Measurements from ENCODE around the gene MCIDAS.

MCIDAS gene

GRCh38 chr5:55226934-55227663, at the start of gene MCIDAS:
MCIDAS (minus strand) TSS chr5:55227315; CDS start chr5:55227138, 177 bp downstream.
- DNase-seq (ENCODE audit: low spot score) (peak; percentile 80), ATAC-seq (ENCODE audit: low read depth) (peak; percentile 68)
- no peaks in the 10 kb centered on the region for H3K9me3 ChIP-seq (ENCODE audit: severe bottlenecking)
- no peaks in the 10 kb centered on the region for H3K4me1 ChIP-seq (ENCODE audit: insufficient read depth, poor library complexity, severe bottlenecking)
- peak within 1 kb of the TSS; percentile 53 for H3K4me3 ChIP-seq (ENCODE audit: severe bottlenecking)
- no peaks in the 10 kb centered on the region for H3K36me3 ChIP-seq (ENCODE audit: low read depth)
- TF ChIP-seq, protein P1, sequence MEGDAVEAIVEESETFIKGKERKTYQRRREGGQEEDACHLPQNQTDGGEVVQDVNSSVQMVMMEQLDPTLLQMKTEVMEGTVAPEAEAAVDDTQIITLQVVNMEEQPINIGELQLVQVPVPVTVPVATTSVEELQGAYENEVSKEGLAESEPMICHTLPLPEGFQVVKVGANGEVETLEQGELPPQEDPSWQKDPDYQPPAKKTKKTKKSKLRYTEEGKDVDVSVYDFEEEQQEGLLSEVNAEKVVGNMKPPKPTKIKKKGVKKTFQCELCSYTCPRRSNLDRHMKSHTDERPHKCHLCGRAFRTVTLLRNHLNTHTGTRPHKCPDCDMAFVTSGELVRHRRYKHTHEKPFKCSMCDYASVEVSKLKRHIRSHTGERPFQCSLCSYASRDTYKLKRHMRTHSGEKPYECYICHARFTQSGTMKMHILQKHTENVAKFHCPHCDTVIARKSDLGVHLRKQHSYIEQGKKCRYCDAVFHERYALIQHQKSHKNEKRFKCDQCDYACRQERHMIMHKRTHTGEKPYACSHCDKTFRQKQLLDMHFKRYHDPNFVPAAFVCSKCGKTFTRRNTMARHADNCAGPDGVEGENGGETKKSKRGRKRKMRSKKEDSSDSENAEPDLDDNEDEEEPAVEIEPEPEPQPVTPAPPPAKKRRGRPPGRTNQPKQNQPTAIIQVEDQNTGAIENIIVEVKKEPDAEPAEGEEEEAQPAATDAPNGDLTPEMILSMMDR (IDR thresholded peaks at IDR 0.05; ENCODE audit: poor library complexity, severe bottlenecking), result peak; percentile 49
- no peaks in the 10 kb centered on the region for H3K27me3 ChIP-seq (ENCODE audit: insufficient read depth, poor library complexity, severe bottlenecking)
- H3K27ac ChIP-seq (ENCODE audit: poor library complexity, severe bottlenecking), result peak within 1 kb of the TSS; percentile 40

GRCh38 chr5:55276771-55277170, 49.7 kb upstream of the MCIDAS start:
- no peak overlapping the region for H3K27ac ChIP-seq (ENCODE audit: poor library complexity, severe bottlenecking)
- ATAC-seq (ENCODE audit: low read depth) (peak; percentile 61; the same call in 2 of the 3 replicates), DNase-seq (ENCODE audit: low spot score) (no peak)
- no peaks in the 10 kb centered on the region for H3K4me1 ChIP-seq (ENCODE audit: insufficient read depth, poor library complexity, severe bottlenecking)
- H3K9me3 ChIP-seq (ENCODE audit: severe bottlenecking), result no peaks in the 10 kb centered on the region
- peaks cover 90% of the 10 kb centered on the region for H3K36me3 ChIP-seq (ENCODE audit: low read depth)
- TF ChIP-seq, protein P1 (IDR thresholded peaks at IDR 0.05; ENCODE audit: poor library complexity, severe bottlenecking), result no peak
- no peaks in the 10 kb centered on the region for H3K27me3 ChIP-seq (ENCODE audit: insufficient read depth, poor library complexity, severe bottlenecking)
- H3K4me3 ChIP-seq (ENCODE audit: severe bottlenecking), result no peak overlapping the region

DNA sequence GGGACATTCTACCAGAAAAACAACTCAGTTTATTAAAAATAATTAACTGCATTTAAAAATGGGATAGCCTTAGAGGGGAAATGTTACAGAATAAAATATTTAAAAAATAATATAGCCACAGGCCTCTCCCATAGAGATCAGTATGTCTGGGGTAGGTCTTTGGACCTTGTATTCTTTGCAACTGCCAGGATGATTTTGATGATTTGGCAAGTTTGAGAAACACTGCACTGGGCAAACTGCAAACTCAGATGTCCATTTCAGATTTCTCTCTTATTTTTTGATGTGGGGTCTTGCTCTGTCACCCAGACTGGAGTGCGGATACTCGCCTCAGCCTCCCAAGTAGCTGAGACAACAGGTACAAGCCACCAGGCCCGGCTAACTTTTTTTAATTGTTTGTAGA, 31.2 kb upstream of the MCIDAS start:
- Histone ChIP-seq H3K9me3 (ENCODE audit: severe bottlenecking) (no peaks in the 10 kb centered on the region), H3K4me3 (ENCODE audit: severe bottlenecking) (no peak overlapping the region), H3K27ac (ENCODE audit: poor library complexity, severe bottlenecking) (no peak overlapping the region), H3K4me1 (ENCODE audit: insufficient read depth, poor library complexity, severe bottlenecking) (no peaks in the 10 kb centered on the region), H3K36me3 (ENCODE audit: low read depth) (peaks cover 74% of the 10 kb centered on the region), H3K27me3 (ENCODE audit: insufficient read depth, poor library complexity, severe bottlenecking) (no peaks in the 10 kb centered on the region)
- no peak for ATAC-seq (ENCODE audit: low read depth)
- TF ChIP-seq, protein P1 (IDR thresholded peaks at IDR 0.05; ENCODE audit: poor library complexity, severe bottlenecking), result no peak
- no peak for DNase-seq (ENCODE audit: low spot score)

DNA sequence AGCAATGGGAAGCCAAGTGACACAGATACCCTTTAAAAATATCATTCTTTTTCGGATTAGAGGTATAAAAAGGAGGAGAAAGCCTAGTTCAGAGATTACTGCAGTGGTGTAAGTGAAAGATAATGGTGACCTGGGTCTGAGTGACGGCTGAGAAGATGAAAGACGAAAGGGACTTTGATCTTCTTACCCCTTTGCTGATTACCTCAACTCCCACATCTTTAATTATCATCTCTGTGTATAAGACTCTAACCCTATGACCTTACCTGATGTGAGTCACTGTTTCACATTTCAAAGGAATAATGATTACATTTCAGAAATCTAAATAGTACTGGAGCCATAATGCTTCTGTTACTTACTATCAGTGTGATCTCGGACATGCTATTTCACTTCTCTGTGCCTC, 27.7 kb upstream of the MCIDAS start:
- H3K36me3 ChIP-seq (ENCODE audit: low read depth), result peaks cover 42% of the 10 kb centered on the region
- no peaks in the 10 kb centered on the region for H3K9me3 ChIP-seq (ENCODE audit: severe bottlenecking)
- H3K4me1 ChIP-seq (ENCODE audit: insufficient read depth, poor library complexity, severe bottlenecking), result no peaks in the 10 kb centered on the region
- TF ChIP-seq, protein P1 (IDR thresholded peaks at IDR 0.05; ENCODE audit: poor library complexity, severe bottlenecking), result no peak
- DNase-seq (ENCODE audit: low spot score) (no peak), ATAC-seq (ENCODE audit: low read depth) (no peak)
- no peak overlapping the region for H3K4me3 ChIP-seq (ENCODE audit: severe bottlenecking)
- H3K27me3 ChIP-seq (ENCODE audit: insufficient read depth, poor library complexity, severe bottlenecking), result no peaks in the 10 kb centered on the region
- H3K27ac ChIP-seq (ENCODE audit: poor library complexity, severe bottlenecking), result no peak overlapping the region

DNA sequence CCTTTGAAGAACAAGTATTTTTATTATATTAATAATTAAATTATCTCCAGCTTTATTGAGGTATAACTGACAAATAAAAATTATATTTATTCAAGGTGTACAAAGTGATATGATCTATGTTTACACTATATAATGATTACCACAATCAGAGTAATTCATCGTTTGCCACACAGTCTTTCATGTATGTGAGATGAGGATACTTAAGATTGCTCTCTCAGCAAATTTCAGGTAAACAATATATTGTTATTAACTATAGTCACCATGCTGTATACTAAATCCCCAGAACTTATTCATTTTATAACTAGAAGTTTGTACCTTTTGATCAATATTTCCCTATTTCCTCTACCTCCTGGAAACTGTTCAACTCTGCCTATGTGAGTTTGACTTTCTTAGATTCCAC, 22.9 kb upstream of the MCIDAS start:
- Histone ChIP-seq H3K27me3 (ENCODE audit: insufficient read depth, poor library complexity, severe bottlenecking) (no peaks in the 10 kb centered on the region), H3K4me3 (ENCODE audit: severe bottlenecking) (no peak overlapping the region), H3K9me3 (ENCODE audit: severe bottlenecking) (peaks cover 11% of the 10 kb centered on the region), H3K36me3 (ENCODE audit: low read depth) (no peaks in the 10 kb centered on the region), H3K4me1 (ENCODE audit: insufficient read depth, poor library complexity, severe bottlenecking) (no peaks in the 10 kb centered on the region), H3K27ac (ENCODE audit: poor library complexity, severe bottlenecking) (no peak overlapping the region)
- ATAC-seq (ENCODE audit: low read depth) (no peak), DNase-seq (ENCODE audit: low spot score) (no peak)
- TF ChIP-seq, protein P1 (IDR thresholded peaks at IDR 0.05; ENCODE audit: poor library complexity, severe bottlenecking), result no peak

All from RWPE2 (cell line).